HuH-7.5 (cell line): ENCODE results near the gene PCDHGA10.
"Not testable (repeated sequence)": the region's sequence is repeated elsewhere in the genome, so short reads cannot be mapped to it uniquely, and the experiment has no call there.

ENCODE experiments used
- DNase-seq: peaks from one replicate; pipeline ENCODE4 v3.0.0; 2011; ENCODE audit warnings: low spot score

Gene PCDHGA10

DNA sequence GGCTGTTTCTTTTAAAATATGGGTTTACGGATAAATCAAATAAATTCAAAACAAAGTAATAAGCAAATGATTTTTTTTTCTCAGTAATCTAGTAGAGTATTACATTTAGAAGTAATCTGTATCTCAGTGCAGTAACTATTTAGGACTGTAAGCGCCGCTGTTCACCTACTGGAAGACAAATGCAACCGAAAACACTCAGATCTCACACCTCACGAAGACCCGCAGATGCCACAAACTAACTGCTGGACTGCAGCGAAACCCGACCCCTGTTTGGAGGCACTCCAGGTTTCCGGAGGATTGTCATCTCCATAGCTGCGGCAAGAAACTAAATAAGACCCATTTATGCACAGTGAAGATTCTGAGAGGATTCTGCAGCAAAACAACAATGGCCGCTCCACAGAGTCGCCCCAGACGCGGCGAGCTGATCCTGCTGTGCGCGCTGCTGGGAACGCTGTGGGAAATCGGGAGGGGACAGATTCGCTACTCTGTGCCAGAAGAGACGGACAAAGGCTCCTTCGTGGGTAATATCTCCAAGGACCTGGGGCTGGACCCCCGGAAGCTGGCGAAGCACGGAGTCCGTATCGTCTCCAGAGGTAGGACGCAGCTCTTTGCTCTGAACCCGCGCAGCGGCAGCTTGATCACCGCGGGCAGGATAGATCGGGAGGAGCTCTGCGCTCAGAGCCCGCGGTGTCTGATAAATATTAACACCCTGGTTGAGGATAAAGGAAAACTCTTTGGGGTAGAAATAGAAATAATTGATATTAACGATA, 20.2 kb upstream of the PCDHGA10 start, which contains the start of gene PCDHGA8:
Gene PCDHGA8, plus strand, starts transcription at position 205 of the 770 bp plus-strand sequence. Its CDS starts 181 bp downstream, at position 386.
- DNase-seq = no peak

DNA sequence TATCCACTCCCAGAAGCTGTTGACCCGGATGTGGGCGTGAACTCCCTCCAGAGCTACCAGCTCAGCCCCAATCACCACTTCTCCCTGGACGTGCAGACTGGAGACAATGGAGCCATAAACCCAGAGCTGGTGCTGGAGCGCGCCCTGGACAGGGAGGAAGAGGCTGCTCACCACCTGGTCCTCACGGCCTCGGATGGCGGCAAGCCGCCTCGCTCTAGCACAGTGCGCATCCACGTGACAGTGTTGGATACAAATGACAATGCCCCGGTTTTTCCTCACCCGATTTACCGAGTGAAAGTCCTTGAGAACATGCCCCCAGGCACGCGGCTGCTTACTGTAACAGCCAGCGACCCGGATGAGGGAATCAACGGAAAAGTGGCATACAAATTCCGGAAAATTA, 19.5 kb upstream of the PCDHGA10 start:
- DNase-seq = no peak

DNA sequence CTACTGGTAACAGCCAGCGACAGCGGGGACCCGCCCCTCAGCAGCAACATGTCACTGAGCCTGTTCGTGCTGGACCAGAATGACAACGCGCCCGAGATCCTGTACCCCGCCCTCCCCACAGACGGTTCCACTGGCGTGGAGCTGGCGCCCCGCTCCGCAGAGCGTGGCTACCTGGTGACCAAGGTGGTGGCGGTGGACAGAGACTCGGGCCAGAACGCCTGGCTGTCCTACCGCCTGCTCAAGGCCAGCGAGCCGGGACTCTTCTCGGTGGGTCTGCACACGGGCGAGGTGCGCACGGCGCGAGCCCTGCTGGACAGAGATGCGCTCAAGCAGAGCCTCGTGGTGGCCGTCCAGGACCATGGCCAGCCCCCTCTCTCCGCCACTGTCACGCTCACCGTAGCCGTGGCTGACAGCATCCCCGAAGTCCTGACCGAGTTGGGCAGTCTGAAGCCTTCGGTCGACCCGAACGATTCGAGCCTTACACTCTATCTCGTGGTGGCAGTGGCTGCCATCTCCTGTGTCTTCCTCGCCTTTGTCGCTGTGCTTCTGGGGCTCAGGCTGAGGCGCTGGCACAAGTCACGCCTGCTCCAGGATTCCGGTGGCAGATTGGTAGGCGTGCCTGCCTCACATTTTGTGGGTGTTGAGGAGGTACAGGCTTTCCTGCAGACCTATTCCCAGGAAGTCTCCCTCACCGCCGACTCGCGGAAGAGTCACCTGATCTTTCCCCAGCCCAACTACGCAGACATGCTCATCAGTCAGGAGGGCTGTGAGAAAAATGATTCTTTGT, 18.2 kb upstream of the PCDHGA10 start:
- not testable (repeated sequence) for DNase-seq

DNA sequence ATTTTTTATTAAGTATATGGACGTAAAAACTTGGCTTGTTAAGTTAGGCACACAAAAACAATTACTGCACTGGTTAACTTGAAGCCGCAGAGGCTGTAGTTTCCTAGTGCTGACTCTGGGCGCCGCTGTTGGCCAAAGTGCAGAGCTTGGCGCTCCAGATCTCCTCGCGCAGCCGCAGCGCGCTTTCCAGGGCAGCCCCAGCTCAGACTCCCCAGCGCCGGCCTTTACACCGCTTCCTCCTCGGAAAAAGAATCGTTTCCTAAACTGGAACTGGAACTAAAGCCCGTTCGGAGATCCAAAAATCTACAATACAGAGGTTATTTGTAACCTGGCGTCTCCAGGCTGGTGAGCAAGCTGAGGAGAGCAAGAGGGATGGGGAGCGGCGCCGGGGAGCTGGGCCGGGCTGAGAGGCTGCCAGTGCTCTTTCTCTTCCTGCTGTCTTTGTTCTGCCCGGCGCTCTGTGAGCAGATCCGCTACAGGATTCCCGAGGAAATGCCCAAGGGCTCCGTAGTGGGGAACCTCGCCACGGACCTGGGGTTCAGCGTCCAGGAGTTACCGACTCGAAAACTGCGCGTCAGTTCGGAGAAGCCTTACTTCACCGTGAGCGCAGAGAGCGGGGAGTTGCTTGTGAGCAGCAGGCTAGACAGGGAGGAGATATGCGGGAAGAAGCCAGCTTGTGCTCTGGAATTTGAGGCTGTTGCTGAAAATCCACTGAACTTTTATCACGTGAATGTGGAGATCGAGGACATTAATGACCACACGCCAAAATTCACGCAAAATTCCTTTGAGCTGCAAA, 14.8 kb upstream of the PCDHGA10 start, which contains the start of gene PCDHGB5:
Gene PCDHGB5, plus strand, starts transcription at position 192 of the 796 bp plus-strand sequence. Its CDS starts 181 bp downstream, at position 373.
- DNase-seq = peak; percentile 80

DNA sequence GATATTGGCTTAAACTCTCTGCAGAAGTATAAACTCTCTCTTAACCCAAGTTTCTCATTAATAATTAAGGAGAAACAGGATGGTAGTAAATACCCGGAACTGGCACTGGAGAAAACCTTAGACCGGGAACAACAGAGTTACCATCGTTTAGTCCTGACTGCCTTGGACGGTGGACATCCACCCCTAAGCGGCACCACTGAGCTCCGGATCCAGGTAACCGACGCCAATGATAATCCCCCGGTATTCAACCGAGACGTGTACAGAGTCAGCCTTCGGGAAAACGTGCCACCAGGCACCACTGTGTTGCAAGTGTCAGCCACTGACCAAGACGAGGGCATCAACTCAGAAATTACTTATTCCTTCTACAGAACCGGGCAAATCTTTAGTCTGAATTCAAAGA, 14.2 kb upstream of the PCDHGA10 start:
- no peak for DNase-seq

DNA sequence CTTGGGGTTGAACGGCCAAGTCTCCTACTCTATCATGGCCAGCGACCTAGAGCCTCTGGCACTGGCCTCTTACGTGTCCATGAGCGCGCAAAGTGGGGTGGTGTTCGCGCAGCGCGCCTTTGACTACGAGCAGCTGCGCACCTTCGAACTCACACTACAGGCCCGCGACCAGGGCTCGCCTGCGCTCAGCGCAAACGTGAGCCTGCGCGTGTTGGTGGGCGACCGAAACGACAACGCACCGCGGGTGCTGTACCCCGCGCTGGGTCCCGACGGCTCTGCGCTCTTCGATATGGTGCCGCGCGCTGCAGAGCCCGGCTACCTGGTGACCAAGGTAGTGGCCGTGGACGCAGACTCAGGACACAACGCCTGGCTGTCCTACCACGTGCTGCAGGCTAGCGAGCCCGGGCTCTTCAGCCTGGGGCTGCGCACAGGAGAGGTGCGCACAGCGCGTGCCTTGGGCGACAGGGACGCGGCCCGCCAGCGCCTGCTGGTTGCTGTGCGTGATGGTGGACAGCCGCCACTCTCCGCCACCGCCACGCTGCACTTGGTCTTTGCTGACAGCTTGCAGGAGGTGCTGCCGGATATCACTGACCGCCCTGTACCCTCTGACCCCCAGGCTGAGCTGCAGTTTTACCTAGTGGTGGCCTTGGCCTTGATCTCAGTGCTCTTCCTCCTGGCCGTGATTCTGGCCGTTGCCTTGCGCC, 13.1 kb upstream of the PCDHGA10 start:
- DNase-seq = no peak

DNA sequence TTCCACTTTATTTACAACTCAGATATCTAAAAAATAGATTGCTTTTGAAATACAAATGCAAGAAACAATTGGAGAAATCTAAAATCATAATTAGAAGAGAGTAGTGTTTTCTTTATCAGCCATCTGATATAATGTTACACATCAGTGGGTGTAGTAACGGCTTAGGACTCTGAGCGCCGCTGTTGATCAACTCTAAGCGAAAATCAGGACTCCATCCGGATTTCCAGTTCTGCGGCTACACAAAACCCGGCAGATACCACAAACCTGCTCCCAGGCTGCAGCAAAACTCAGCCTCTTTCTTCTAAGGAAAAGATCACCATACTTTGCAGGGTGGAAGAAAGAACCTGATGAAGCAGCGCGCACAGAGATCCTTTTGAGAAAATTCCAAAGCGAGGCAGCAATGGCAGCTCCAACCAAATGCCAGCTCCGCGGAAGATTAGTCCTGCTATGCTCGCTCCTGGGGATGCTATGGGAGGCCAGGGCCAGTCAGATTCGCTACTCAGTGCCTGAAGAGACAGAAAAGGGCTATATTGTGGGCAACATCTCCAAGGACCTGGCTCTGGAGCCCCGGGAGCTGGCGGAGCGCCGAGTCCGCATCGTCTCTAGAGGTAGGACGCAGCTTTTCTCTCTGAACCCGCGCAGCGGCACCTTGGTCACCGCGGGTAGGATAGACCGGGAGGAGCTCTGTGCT, 10.1 kb upstream of the PCDHGA10 start, which contains the start of gene PCDHGA9:
Gene PCDHGA9, plus strand, starts transcription at position 226 of the 691 bp plus-strand sequence. Its CDS starts 175 bp downstream, at position 401.
- DNase-seq = no peak

DNA sequence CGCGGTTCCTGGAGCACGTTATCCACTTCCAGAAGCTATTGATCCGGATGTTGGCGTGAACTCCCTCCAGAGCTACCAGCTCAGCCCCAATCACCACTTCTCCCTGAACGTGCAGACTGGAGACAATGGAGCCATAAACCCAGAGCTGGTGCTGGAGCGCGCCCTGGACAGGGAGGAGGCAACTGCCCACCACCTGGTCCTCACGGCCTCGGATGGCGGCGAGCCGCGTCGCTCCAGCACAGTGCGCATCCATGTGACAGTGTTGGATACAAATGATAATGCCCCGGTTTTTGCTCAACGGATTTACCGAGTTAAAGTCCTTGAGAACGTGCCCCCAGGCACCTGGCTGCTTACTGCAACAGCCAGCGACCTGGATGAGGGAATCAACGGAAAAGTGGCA, 9.4 kb upstream of the PCDHGA10 start:
- DNase-seq = no peak

DNA sequence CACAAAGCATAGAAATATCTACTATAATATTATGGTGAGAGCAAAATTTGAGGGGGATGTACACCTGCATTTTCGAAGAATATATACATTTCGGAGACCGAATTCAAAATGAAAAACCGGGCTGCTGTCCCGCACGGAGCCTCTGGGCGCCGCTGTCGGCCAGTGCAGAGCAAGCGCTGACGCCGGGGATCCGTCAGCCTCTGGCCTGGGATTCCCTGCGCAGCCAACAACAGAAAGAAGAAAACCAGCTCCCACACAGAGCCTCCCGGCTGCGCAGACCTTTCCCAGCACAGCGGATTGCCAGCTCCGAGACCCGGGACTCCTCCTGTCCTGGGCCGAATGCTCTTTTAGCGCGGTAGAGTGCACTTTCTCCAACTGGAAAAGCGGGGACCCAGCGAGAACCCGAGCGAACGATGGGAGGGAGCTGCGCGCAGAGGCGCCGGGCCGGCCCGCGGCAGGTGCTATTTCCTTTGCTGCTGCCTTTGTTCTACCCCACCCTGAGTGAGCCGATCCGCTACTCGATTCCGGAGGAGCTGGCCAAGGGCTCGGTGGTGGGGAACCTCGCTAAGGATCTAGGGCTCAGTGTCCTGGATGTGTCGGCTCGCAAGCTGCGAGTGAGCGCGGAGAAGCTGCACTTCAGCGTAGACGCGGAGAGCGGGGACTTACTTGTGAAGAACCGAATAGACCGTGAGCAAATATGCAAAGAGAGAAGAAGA, 4.8 kb upstream of the PCDHGA10 start, which contains the start of gene PCDHGB6:
Gene PCDHGB6, plus strand, starts transcription at position 232 of the 716 bp plus-strand sequence. Its CDS starts 182 bp downstream, at position 414.
- DNase-seq = not testable (repeated sequence)

DNA sequence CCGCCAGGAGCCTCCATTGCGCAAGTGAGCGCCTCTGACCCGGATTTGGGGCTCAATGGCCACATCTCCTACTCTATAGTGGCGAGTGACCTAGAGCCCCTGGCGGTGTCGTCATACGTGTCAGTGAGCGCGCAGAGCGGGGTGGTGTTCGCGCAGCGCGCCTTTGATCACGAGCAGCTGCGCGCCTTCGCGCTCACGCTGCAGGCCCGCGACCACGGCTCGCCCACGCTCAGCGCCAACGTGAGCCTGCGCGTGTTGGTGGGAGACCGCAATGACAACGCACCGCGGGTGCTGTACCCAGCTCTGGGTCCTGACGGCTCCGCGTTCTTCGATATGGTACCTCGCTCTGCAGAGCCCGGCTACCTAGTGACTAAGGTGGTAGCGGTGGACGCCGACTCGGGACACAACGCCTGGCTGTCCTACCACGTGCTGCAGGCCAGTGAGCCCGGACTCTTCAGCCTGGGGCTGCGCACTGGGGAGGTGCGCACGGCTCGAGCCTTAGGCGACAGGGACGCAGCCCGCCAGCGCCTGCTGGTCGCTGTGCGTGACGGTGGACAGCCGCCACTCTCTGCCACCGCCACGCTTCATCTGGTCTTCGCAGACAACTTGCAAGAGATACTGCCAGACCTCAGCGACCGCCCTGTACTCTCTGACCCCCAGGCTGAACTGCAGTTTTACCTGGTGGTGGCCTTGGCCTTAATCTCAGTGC, 3.0 kb upstream of the PCDHGA10 start:
- DNase-seq = no peak

DNA sequence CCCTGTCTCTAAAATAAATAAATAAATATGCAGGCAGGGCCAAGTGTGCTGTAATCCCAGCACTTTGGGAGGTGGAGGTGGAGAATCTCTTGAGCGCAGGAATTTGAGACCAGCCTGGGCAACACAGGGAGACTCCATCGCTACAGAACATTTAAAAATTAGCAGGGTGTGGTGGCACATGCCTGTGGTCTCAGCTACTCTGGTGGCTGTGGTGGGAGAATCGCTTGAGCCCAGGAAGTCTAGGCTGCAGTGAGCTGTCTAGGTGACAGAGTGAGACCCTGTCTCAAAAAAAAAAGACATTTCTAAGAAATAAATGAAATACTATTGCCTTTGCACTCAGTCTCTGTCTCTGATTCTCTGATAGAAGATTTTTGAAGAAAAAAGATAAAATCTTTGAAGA, 1.2 kb upstream of the PCDHGA10 start:
- no peak for DNase-seq

DNA sequence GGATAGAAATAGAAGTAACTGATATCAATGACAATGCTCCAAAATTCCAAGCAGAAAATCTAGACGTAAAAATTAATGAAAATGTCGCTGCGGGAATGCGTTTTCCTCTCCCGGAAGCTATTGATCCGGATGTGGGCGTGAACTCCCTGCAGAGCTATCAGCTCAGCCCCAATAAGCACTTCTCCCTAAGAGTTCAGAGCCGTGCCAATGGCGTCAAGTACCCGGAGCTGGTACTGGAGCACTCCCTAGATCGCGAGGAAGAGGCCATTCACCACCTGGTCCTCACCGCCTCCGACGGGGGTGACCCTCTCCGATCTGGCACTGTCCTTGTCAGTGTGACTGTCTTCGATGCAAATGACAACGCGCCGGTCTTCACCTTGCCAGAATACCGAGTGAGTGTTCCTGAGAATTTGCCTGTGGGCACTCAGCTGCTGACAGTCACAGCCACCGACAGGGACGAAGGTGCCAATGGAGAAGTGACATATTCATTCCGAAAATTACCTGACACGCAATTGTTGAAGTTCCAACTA, 818 bp downstream of the PCDHGA10 start:
- peak; percentile 88 for DNase-seq

DNA sequence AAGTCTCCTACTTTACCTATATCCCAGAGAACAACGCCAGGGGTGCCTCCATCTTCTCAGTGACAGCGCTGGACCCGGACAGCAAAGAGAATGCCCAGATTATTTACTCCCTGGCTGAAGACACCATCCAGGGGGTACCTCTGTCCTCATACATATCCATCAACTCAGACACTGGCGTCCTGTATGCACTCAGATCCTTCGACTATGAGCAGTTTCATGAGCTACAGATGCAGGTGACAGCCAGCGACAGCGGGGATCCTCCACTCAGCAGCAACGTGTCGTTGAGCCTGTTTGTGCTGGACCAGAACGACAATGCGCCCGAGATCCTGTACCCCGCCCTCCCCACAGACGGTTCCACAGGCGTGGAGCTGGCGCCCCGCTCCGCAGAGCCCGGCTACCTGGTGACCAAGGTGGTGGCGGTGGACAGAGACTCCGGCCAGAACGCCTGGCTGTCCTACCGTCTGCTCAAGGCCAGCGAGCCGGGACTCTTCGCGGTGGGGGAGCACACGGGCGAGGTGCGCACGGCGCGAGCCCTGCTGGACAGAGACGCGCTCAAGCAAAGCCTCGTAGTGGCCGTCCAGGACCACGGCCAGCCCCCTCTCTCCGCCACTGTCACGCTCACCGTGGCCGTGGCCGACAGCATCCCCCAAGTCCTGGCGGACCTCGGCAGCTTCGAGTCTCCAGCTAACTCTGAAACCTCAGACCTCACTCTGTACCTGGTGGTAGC, 1.9 kb downstream of the PCDHGA10 start:
- not testable (repeated sequence) for DNase-seq

DNA sequence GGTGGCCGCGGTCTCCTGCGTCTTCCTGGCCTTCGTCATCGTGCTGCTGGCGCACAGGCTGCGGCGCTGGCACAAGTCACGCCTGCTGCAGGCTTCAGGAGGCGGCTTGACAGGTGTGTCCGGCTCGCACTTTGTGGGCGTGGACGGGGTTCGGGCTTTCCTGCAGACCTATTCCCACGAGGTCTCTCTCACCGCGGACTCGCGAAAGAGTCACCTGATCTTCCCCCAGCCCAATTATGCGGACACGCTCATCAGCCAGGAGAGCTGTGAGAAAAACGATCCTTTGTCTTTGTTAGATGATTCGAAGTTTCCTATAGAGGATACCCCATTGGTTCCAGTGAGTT, 2.5 kb downstream of the PCDHGA10 start:
- not testable (repeated sequence) for DNase-seq

DNA sequence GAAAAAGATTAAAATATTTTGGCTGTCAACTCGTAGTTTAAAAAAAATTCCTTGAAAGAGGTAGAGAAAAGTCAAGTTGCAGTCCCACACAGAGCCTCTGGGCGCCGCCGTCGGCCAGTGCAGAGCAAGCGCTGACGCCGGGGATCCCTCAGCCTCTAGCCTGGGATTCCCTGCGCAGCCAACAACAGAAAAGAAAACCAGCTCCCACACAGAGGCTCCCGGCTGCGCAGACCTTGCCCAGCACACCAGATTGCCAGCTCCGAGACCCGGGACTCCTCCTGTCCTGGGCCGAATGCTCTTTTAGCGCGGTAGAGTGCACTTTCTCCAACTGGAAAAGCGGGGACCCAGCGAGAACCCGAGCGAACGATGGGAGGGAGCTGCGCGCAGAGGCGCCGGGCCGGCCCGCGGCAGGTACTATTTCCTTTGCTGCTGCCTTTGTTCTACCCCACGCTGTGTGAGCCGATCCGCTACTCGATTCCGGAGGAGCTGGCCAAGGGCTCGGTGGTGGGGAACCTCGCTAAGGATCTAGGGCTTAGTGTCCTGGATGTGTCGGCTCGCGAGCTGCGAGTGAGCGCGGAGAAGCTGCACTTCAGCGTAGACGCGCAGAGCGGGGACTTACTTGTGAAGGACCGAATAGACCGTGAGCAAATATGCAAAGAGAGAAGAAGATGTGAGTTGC, 4.8 kb downstream of the PCDHGA10 start, which contains the start of gene PCDHGB7:
Gene PCDHGB7, plus strand, starts transcription at position 184 of the 679 bp plus-strand sequence. Its CDS starts 183 bp downstream, at position 367.
- DNase-seq = not testable (repeated sequence)

DNA sequence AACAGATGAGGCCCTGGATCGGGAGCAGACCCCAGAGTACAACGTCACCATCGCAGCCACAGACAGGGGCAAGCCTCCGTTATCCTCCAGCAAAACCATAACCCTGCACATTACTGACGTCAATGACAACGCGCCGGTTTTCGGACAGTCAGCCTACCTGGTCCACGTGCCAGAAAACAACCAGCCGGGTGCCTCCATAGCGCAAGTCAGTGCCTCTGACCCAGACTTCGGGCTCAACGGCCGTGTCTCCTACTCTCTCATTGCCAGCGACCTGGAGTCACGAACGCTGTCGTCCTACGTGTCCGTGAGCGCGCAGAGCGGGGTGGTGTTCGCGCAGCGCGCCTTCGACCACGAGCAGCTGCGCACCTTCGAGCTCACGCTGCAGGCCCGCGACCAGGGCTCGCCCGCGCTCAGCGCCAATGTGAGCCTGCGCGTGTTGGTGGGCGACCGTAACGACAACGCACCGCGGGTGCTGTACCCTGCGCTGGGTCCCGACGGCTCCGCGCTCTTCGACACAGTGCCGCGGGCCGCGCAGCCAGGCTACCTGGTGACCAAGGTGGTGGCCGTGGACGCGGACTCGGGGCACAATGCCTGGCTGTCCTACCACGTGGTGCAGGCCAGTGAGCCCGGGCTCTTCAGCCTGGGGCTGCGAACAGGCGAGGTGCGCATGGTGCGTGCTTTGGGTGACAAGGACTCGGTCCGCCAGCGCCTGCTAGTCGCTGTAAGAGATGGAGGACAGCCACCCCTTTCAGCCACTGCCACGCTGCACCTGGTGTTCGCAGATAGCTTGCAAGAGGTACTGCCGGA, 6.5 kb downstream of the PCDHGA10 start:
- DNase-seq = no peak
